Natural killer cell treated with Interleukin-12 subunit alpha and Interleukin-12 subunit beta and Interleukin-15 and Interleukin-18, amount 100 ng/mL, for 72 hours (primary cell): ENCODE measurements around the gene CNPY2. TPM values are rescaled to one million over a fixed set of nuclear protein-coding genes. Genes with fewer than 3 reads are reported as not detected.
"Not testable (repeated sequence)": the region's sequence is repeated elsewhere in the genome, so short reads cannot be mapped to it uniquely, and the experiment has no call there.

Experiments
- ATAC-seq, 2 donors: fragments of 150-1000 bp; cut with Tn5 transposase in 1 of 2; sonication (Bioruptor Pico), chemical (Tn5 transposase) in 1 of 2; 2 replicates each; pipeline ENCODE4 v1.10.0; 2021
- DNase-seq: peaks from one replicate; pipeline ENCODE4 v3.0.0; 2022; ENCODE audit warnings: low spot score
- H3K27ac Mint-ChIP-seq, 2 donors: 1 replicate in 1 of 2; 2 replicates in 1 of 2; pipeline ENCODE4 v1.8.0; 2022; ENCODE audit warnings: mixed read lengths in 2 of 2, mild to moderate bottlenecking in 1 of 2, moderate library complexity in 1 of 2
- H3K27me3 Mint-ChIP-seq, 2 donors: 1 replicate in 1 of 2; 2 replicates in 1 of 2; pipeline ENCODE4 v1.8.0; 2022; ENCODE audit warnings: mixed read lengths in 2 of 2
- H3K36me3 Mint-ChIP-seq: one replicate; pipeline ENCODE4 v1.8.0; 2022; ENCODE audit warnings: mixed read lengths
- H3K4me1 Mint-ChIP-seq, 2 donors: 1 replicate in 1 of 2; 2 replicates in 1 of 2; pipeline ENCODE4 v1.8.0; 2022; ENCODE audit warnings: low read depth in 2 of 2, mixed read lengths in 2 of 2, mild to moderate bottlenecking in 1 of 2
- H3K4me3 Mint-ChIP-seq: one replicate; pipeline ENCODE4 v1.8.0; 2022; ENCODE audit warnings: mixed read lengths
- H3K9me3 Mint-ChIP-seq: 2 replicates; pipeline ENCODE4 v1.8.0; 2022; ENCODE audit warnings: mixed read lengths
- total RNA-seq, 2 donors: library from RNA; stranded (reverse); gene quantifications; one replicate each; pipeline ENCODE4 v1.2.3, GENCODE V29; 2022

Gene CNPY2
- total RNA-seq, 2 donors from 2014 or later, result 132 to 162 TPM

GRCh38 chr12:56267443-56268071, 48.2 kb downstream of the CNPY2 start:
- Mint-ChIP-seq H3K4me3 (peak overlapping the region; percentile 95), H3K27ac (peak overlapping the region; percentile 80 to 91), H3K4me1 (peaks cover 18 to 19% of the 10 kb centered on the region in 2 donors), H3K36me3 (no peaks in the 10 kb centered on the region), H3K9me3 (no peaks in the 10 kb centered on the region), H3K27me3 (no peaks in the 10 kb centered on the region)
- DNase-seq (no peak), ATAC-seq (no peak)

- peaks cover 18 to 19% of the 10 kb centered on the region in 2 donors for H3K4me1 Mint-ChIP-seq
- peak within 1 kb of the TSS; percentile 95 for H3K4me3 Mint-ChIP-seq
- DNase-seq (peak; percentile 91), ATAC-seq (peak; percentile 97 to 98)
- no peaks in the 10 kb centered on the region for H3K36me3 Mint-ChIP-seq
- H3K27ac Mint-ChIP-seq, result peak within 1 kb of the TSS; percentile 80 to 91
- no peaks in the 10 kb centered on the region for H3K27me3 Mint-ChIP-seq
- no peaks in the 10 kb centered on the region for H3K9me3 Mint-ChIP-seq
Measured at GRCh38 chr12:56266693-56267442, 48.9 kb downstream of the CNPY2 start, which contains the start of gene COQ10A. TSS of gene COQ10A (plus strand) at chr12:56266942. CDS start at chr12:56267119, 177 bp downstream.

GRCh38 chr12:56266068-56266692, 49.6 kb downstream of the CNPY2 start:
- peak overlapping the region; percentile 80 to 91 for H3K27ac Mint-ChIP-seq
- H3K36me3 Mint-ChIP-seq, DNase-seq, H3K27me3 Mint-ChIP-seq, ATAC-seq, H3K9me3 Mint-ChIP-seq: not testable (repeated sequence)
- peak overlapping the region; percentile 95 for H3K4me3 Mint-ChIP-seq
- peaks cover 18 to 19% of the 10 kb centered on the region in 2 donors for H3K4me1 Mint-ChIP-seq

- not testable (repeated sequence) for ATAC-seq, H3K27me3 Mint-ChIP-seq
Measured at GRCh38 chr12:56262955-56263354, 52.8 kb downstream of the CNPY2 start.

GRCh38 chr12:56261503-56262232, 54.1 kb downstream of the CNPY2 start:
- no peaks in the 10 kb centered on the region for H3K9me3 Mint-ChIP-seq
- no peak overlapping the region for H3K27ac Mint-ChIP-seq

More at GRCh38 chr12:56262955-56263354, 52.8 kb downstream of the CNPY2 start:
- not testable (repeated sequence) for H3K27ac Mint-ChIP-seq, H3K4me3 Mint-ChIP-seq, H3K36me3 Mint-ChIP-seq, DNase-seq, H3K9me3 Mint-ChIP-seq
- H3K4me1 Mint-ChIP-seq, result peaks cover 23 to 24% of the 10 kb centered on the region in 2 donors

GRCh38 chr12:56260921-56261320, 54.9 kb downstream of the CNPY2 start:
- H3K36me3 Mint-ChIP-seq, result peaks cover 5% of the 10 kb centered on the region
- H3K9me3 Mint-ChIP-seq, result no peaks in the 10 kb centered on the region
- no peaks in the 10 kb centered on the region for H3K27me3 Mint-ChIP-seq
- no peak overlapping the region for H3K4me3 Mint-ChIP-seq
- ATAC-seq, result no peak
- H3K4me1 Mint-ChIP-seq, result peaks cover 13 to 17% of the 10 kb centered on the region in 2 donors
- no peak for DNase-seq
- no peak overlapping the region for H3K27ac Mint-ChIP-seq

More at GRCh38 chr12:56261503-56262232, 54.1 kb downstream of the CNPY2 start:
- Mint-ChIP-seq H3K27me3 (no peaks in the 10 kb centered on the region), H3K4me3 (no peak overlapping the region), H3K4me1 (peaks cover 13 to 17% of the 10 kb centered on the region in 2 donors), H3K36me3 (no peaks in the 10 kb centered on the region)
- DNase-seq (no peak), ATAC-seq (no peak)

GRCh38 chr12:56260380-56260779, 55.4 kb downstream of the CNPY2 start:
- DNase-seq, result no peak
- Mint-ChIP-seq H3K27ac (no peak overlapping the region), H3K4me1 (peaks cover 15 to 17% of the 10 kb centered on the region in 2 donors), H3K36me3 (peaks cover 7% of the 10 kb centered on the region), H3K27me3 (no peaks in the 10 kb centered on the region), H3K4me3 (no peak overlapping the region), H3K9me3 (no peaks in the 10 kb centered on the region)
- ATAC-seq, result no peak

Other genes starting within 250 kb of the CNPY2 start
- not detected for gene ERBB3, start 235.8 kb downstream of the CNPY2 start, total RNA-seq
- gene PA2G4, start 211.4 kb downstream of the CNPY2 start, total RNA-seq, result 100 to 1,000 TPM; 233 to 318 TPM
- 1,000 to 10,000 TPM; 2,363 to 2,700 TPM for gene RPL41, start 199.4 kb downstream of the CNPY2 start, total RNA-seq
- gene ZC3H10, start 197.7 kb downstream of the CNPY2 start, total RNA-seq, result 10 to 100 TPM; 11.4 to 14.9 TPM
- gene ESYT1, start 187.7 kb downstream of the CNPY2 start, total RNA-seq, result 100 to 1,000 TPM in 1 of 2 donors, 10 to 100 TPM in 1; 89.3 to 120 TPM
- 10 to 100 TPM; 32.0 to 65.5 TPM for gene MYL6B, start 163.4 kb downstream of the CNPY2 start, total RNA-seq
- gene MYL6, start 157.6 kb downstream of the CNPY2 start, total RNA-seq, result 1,000 to 10,000 TPM; 1,441 to 1,555 TPM
- gene SMARCC2, start 126.5 kb downstream of the CNPY2 start, total RNA-seq, result 100 to 1,000 TPM; 102 to 166 TPM
- gene RNF41, start 94.1 kb downstream of the CNPY2 start, total RNA-seq, result 10 to 100 TPM; 34.1 to 48.8 TPM
- gene NABP2, start 91.6 kb downstream of the CNPY2 start, total RNA-seq, result 10 to 100 TPM; 66.3 to 81.6 TPM
- 1 to 10 TPM in 1 of 2 donors, under 1 TPM in 1; 0.50 to 1.4 TPM for gene SLC39A5, start 85.9 kb downstream of the CNPY2 start, total RNA-seq
- 10 to 100 TPM; 59.3 to 99.3 TPM for gene ANKRD52, start 57.6 kb downstream of the CNPY2 start, total RNA-seq
- gene COQ10A, start 49.0 kb downstream of the CNPY2 start, total RNA-seq, result 10 to 100 TPM; 15.4 to 26.1 TPM
- gene CS, start 15.7 kb downstream of the CNPY2 start, total RNA-seq, result 100 to 1,000 TPM; 206 to 278 TPM
- 10 to 100 TPM; 22.8 to 42.8 TPM for gene PAN2, start 18.0 kb upstream of the CNPY2 start, total RNA-seq
- gene IL23A, start 22.9 kb upstream of the CNPY2 start, total RNA-seq, result 1 to 10 TPM in 1 of 2 donors, under 1 TPM in 1; 0.84 to 1.3 TPM
- gene STAT2, start 44.1 kb upstream of the CNPY2 start, total RNA-seq, result 100 to 1,000 TPM in 1 of 2 donors, 10 to 100 TPM in 1; 97.7 to 104 TPM
- not detected for gene APOF, start 46.9 kb upstream of the CNPY2 start, total RNA-seq
- 10 to 100 TPM; 29.8 to 80.6 TPM for gene TIMELESS, start 133.4 kb upstream of the CNPY2 start, total RNA-seq
- gene MIP, start 138.7 kb upstream of the CNPY2 start, total RNA-seq, result under 1 TPM in 1 of 2 donors, not detected in 1; 0.75 TPM
- gene SPRYD4, start 152.6 kb upstream of the CNPY2 start, total RNA-seq, result 1 to 10 TPM; 2.8 to 6.9 TPM
- under 1 TPM in 1 of 2 donors, not detected in 1; 0.17 TPM for gene GLS2, start 172.2 kb upstream of the CNPY2 start, total RNA-seq
- 1 to 10 TPM; 1.5 to 2.9 TPM for gene RBMS2, start 205.8 kb upstream of the CNPY2 start, total RNA-seq